OCI-LY7 (cell line): ENCODE measurements around the gene SLAIN2. TPM values are rescaled to one million over a fixed set of nuclear protein-coding genes. Genes with fewer than 3 reads are reported as not detected.

Experiments used
- BruUV-seq: library from RNA; stranded (reverse); fragments of 400-500 nt; replicated peaks from 2 replicates; lab custom pipeline; 2021; lab: Mats Ljungman, UMichigan
- CTCF ChIA-PET: fragments of 300-600 bp; sonication (Branson Sonifier 250); formaldehyde crosslinking; loops from one replicate; lab custom pipeline; 2022; ENCODE audit warnings: antibody characterized with exemption; ENCODE audit not compliant: unreplicated experiment; lab: Charles Lee
- POLR2A ChIA-PET: fragments of 300-600 bp; sonication (Branson Sonifier 250); formaldehyde crosslinking; loops from one replicate; lab custom pipeline; 2022; ENCODE audit warnings: antibody characterized with exemption; lab: Charles Lee
- DNase-seq: peaks from one replicate; pipeline ENCODE4 v3.0.0-alpha.2; 2015; ENCODE audit warnings: low spot score
- H2AFZ ChIP-seq: fragments of 200-600 bp; sonication (generic), shearing (Covaris generic); 2 replicates; pipeline ENCODE4 v1.6.1; 2014; ENCODE audit warnings: mild to moderate bottlenecking, antibody characterized with exemption, low read length, moderate library complexity
- H3K27ac ChIP-seq: fragments of 200-600 bp; sonication (generic); 2 replicates; pipeline ENCODE4 v1.5.1; 2014; ENCODE audit warnings: mixed run types, low read depth, mild to moderate bottlenecking, moderate library complexity, low read length, inconsistent platforms; ENCODE audit not compliant: poor library complexity, severe bottlenecking
- H3K36me3 ChIP-seq: fragments of 200-600 bp; sonication (generic); 2 replicates; pipeline ENCODE4 v1.6.1; 2014; ENCODE audit warnings: mild to moderate bottlenecking, antibody characterized with exemption, low read length, moderate library complexity, mixed read lengths; ENCODE audit not compliant: insufficient read depth
- H3K4me1 ChIP-seq: fragments of 200-600 bp; sonication (generic); 2 replicates; pipeline ENCODE4 v1.5.1; 2014; ENCODE audit warnings: mild to moderate bottlenecking, low read length; ENCODE audit not compliant: insufficient read depth, poor library complexity, severe bottlenecking
- H3K4me2 ChIP-seq: fragments of 200-600 bp; sonication (generic); 2 replicates; pipeline ENCODE4 v1.6.1; 2014; ENCODE audit warnings: mild to moderate bottlenecking, low read length
- H3K4me3 ChIP-seq: fragments of 200-600 bp; sonication (generic); 2 replicates; pipeline ENCODE4 v1.5.1; 2014; ENCODE audit warnings: mild to moderate bottlenecking, low read depth, low read length; ENCODE audit not compliant: poor library complexity, severe bottlenecking
- H3K79me2 ChIP-seq: fragments of 200-600 bp; sonication (generic); 2 replicates; pipeline ENCODE4 v1.6.1; 2016; ENCODE audit warnings: low read depth, mild to moderate bottlenecking, low read length, moderate library complexity, mixed read lengths; ENCODE audit not compliant: insufficient read depth
- H3K9me2 ChIP-seq: fragments of 200-600 bp; sonication (generic); 2 replicates; pipeline ENCODE4 v1.6.1; 2016; ENCODE audit warnings: mild to moderate bottlenecking, low read length, mixed read lengths; ENCODE audit not compliant: insufficient read depth
- H3K9me3 ChIP-seq: fragments of 200-600 bp; sonication (generic); 2 replicates; pipeline ENCODE4 v1.6.1; 2014; ENCODE audit warnings: mild to moderate bottlenecking, mixed run types, low read length, mixed read lengths
- H4K20me1 ChIP-seq: fragments of 200-600 bp; sonication (generic); 2 replicates; pipeline ENCODE4 v1.6.1; 2014; ENCODE audit warnings: mild to moderate bottlenecking, antibody characterized with exemption, low read length, moderate library complexity, mixed read lengths; ENCODE audit not compliant: insufficient read depth
- EZH2phosphoT487 ChIP-seq: fragments of 200-600 bp; sonication (generic); IDR thresholded peaks from 2 replicates; pipeline ENCODE4 v1.6.1; 2018; ENCODE audit warnings: low read depth, borderline replicate concordance, mild to moderate bottlenecking, mixed run types, antibody characterized with exemption, low read length, moderate library complexity, mixed read lengths
- intact Hi-C: fragments of 100-400 bp; cut with micrococcal nuclease; formaldehyde crosslinking; loops from one replicate; pipeline ENCODE4 v1.10.0; 2022; ENCODE audit not compliant: unreplicated experiment
- total RNA-seq, 2 experiments: library from RNA; depleted of rRNA in 1 of 2; stranded (reverse); fragments of >200 nt in 1 of 2; shearing (Covaris generic) in 1 of 2; gene quantifications; 2 replicates each; pipeline ENCODE4 v1.2.3, GENCODE V29; 2014 to 2022
- TF ChIP-seq, protein P1 (sequence below): fragments of 200-600 bp; sonication (generic); conservative IDR thresholded peaks from 2 replicates; pipeline ENCODE4 v1.5.1; 2014; ENCODE audit warnings: mild to moderate bottlenecking, antibody characterized with exemption, low read length, moderate library complexity, mixed read lengths

The SLAIN2 gene
- total RNA-seq, 2 experiments from 2014 or later = 21.1 to 40.2 TPM

DNA sequence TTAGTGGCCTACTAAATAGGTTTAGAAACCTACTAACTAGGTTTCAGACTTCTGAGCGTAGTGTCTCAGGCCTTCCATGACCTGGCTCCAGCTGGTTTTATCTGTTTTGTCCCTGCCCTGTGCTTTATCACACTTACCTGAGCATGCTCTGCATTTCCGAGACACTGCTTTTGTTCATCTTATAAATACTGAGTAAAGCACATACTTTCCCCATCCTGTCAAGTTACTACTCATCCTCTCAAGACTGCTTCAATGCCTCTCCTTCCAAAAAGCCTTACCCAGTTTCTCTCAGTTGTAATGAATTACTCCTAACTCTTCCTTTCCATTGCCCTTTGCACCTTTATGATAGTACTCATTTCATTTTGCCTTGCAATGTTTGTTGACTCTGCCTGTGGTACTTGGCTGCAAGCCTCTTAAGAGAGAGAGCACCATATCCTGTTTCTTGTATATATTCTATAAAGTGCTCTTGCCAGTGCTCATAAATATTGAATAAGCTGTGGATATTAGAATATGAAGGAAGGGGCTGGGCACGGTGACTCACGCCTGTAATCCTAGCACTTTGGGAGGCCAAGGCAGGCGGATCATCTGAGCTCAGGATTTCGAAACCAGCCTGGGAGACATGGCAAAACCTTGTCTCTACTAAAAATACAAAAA is 34.4 kb downstream of the SLAIN2 start:
- BruUV-seq = no TSS peak
- DNase-seq = no peak
- H4K20me1 ChIP-seq = no peaks in the 10 kb centered on the region
- no peak overlapping the region for H3K4me2 ChIP-seq
- H3K79me2 ChIP-seq = no peaks in the 10 kb centered on the region
- no peak overlapping the region for H3K27ac ChIP-seq
- POLR2A ChIA-PET = interaction anchor here (0.7 to 1.2 kb wide), 4 partner anchors 12 to 712 kb away, joined by 3 to 5 read pairs (median 4); no protein-coding TSS in a partner anchor
- no peaks in the 10 kb centered on the region for H3K9me3 ChIP-seq
- peaks cover 14% of the 10 kb centered on the region; the same call in 1 of the 2 replicates for H3K36me3 ChIP-seq
- H3K9me2 ChIP-seq = no peaks in the 10 kb centered on the region
- H3K4me3 ChIP-seq = no peak overlapping the region
- TF ChIP-seq, protein P1, sequence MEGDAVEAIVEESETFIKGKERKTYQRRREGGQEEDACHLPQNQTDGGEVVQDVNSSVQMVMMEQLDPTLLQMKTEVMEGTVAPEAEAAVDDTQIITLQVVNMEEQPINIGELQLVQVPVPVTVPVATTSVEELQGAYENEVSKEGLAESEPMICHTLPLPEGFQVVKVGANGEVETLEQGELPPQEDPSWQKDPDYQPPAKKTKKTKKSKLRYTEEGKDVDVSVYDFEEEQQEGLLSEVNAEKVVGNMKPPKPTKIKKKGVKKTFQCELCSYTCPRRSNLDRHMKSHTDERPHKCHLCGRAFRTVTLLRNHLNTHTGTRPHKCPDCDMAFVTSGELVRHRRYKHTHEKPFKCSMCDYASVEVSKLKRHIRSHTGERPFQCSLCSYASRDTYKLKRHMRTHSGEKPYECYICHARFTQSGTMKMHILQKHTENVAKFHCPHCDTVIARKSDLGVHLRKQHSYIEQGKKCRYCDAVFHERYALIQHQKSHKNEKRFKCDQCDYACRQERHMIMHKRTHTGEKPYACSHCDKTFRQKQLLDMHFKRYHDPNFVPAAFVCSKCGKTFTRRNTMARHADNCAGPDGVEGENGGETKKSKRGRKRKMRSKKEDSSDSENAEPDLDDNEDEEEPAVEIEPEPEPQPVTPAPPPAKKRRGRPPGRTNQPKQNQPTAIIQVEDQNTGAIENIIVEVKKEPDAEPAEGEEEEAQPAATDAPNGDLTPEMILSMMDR = no peak
- no peak for TF ChIP-seq EZH2phosphoT487
- CTCF ChIA-PET = no interaction called here
- intact Hi-C loops = no loop called here
- H2AFZ ChIP-seq = no peak overlapping the region
- peaks cover 1% of the 10 kb centered on the region for H3K4me1 ChIP-seq

DNA sequence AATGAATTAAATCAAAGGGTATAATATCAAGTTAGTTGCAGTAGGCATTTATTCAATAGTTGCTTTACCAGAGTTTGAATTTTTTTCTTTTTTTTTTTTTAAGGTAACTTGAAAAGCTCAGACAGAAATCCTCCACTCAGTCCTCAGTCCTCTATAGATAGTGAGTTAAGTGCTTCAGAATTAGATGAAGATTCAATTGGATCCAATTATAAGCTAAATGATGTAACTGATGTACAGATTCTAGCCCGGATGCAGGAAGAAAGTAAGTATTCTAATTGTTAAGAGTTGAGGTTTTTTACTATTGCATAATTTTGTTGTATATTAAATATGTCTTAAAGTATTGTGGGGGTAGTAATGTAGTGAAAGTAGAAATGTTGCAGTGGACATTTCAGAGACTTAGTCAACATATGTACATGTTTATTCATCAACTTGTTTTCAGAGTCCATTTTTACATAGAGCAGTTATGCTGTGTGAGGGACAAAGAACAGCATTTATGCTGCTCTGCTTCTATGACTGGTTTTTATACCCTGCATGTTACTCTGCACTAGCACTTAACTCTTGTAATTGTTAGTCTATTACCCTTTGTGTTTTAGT is 38.4 kb downstream of the SLAIN2 start:
- H3K79me2 ChIP-seq = no peaks in the 10 kb centered on the region
- intact Hi-C loops = no loop called here
- no peaks in the 10 kb centered on the region for H3K9me2 ChIP-seq
- no peak overlapping the region for H3K27ac ChIP-seq
- H3K4me3 ChIP-seq = no peak overlapping the region
- no peak for DNase-seq
- no peaks in the 10 kb centered on the region for H3K9me3 ChIP-seq
- no peak overlapping the region for H3K4me2 ChIP-seq
- ChIA-PET CTCF (no interaction called here), POLR2A (interaction anchor here (1.5 kb wide), 1 partner anchor 8 kb away, joined by 3 read pairs; no protein-coding TSS in a partner anchor)
- no TSS peak for BruUV-seq
- no peaks in the 10 kb centered on the region for H4K20me1 ChIP-seq
- TF ChIP-seq, protein P1 = no peak
- H3K4me1 ChIP-seq = no peaks in the 10 kb centered on the region
- peaks cover 33% of the 10 kb centered on the region for H3K36me3 ChIP-seq
- H2AFZ ChIP-seq = no peak overlapping the region

DNA sequence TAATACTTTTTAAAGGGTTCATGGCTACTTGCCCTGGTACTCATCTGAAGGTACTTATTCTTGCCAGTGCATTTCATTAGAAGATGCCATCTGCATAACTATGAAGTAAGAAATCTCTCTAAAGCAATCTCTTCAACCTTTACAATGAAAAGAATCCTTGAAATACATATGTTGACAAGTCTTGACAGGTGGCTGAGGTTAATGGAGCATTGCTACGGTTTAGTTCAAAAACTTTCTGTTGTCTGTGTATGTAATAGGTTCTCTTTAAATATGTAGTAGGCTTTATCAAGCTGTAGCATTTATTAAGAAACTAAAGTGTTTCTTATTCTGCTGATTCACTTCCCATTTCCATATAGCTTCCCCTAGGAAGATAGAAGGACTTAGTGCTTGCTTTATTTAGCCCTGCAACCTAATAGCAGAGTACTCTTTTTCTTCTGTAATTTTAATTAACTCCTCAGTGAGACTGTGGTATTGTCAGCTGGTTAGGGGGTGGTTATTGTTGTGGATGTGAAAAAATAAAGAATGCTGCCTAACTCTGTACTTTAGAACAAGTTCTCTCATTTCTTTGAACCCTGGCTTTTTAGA is 39.3 kb downstream of the SLAIN2 start:
- Histone ChIP-seq H3K4me1 (no peaks in the 10 kb centered on the region), H3K9me2 (no peaks in the 10 kb centered on the region), H3K79me2 (no peaks in the 10 kb centered on the region), H3K9me3 (no peaks in the 10 kb centered on the region), H3K36me3 (peaks cover 40% of the 10 kb centered on the region), H2AFZ (no peak overlapping the region), H3K27ac (no peak overlapping the region), H3K4me2 (no peak overlapping the region), H4K20me1 (no peaks in the 10 kb centered on the region), H3K4me3 (no peak overlapping the region)
- ChIA-PET CTCF (no interaction called here), POLR2A (interaction anchor here (0.6 to 0.9 kb wide), 2 partner anchors 14 to 19 kb away, joined by 3 to 6 read pairs; no protein-coding TSS in a partner anchor)
- BruUV-seq = no TSS peak
- intact Hi-C loops = no loop called here
- no peak for DNase-seq
- TF ChIP-seq EZH2phosphoT487 = no peak
- TF ChIP-seq, protein P1 = no peak
